Measurements from ENCODE around the gene VAV3.
"Not testable (repeated sequence)": the region's sequence is repeated elsewhere in the genome, so short reads cannot be mapped to it uniquely, and the experiment has no call there.

The VAV3 gene

GRCh38 chr1:107739651-107740050, 225.3 kb downstream of the VAV3 start:
- no peak for DNase-seq (ENCODE audit: low spot score)

- DNase-seq (ENCODE audit: low spot score), result peak; percentile 23
These were observed 225.8 kb downstream of the VAV3 start for GRCh38 chr1:107739201-107739600.

- DNase-seq (ENCODE audit: low spot score), result not testable (repeated sequence)
These were observed 231.6 kb downstream of the VAV3 start for GRCh38 chr1:107733401-107733800.

GRCh38 chr1:107727866-107728265, 237.1 kb downstream of the VAV3 start:
- DNase-seq (ENCODE audit: low spot score), result no peak

GRCh38 chr1:107726860-107727259, 238.1 kb downstream of the VAV3 start:
- no peak for DNase-seq (ENCODE audit: low spot score)

- no peak for DNase-seq (ENCODE audit: low spot score)
These were observed 240.3 kb downstream of the VAV3 start for GRCh38 chr1:107724648-107725047.

- not testable (repeated sequence) for DNase-seq (ENCODE audit: low spot score)
These were observed 244.8 kb downstream of the VAV3 start for GRCh38 chr1:107720210-107720609.

GRCh38 chr1:107710005-107710404, 255.0 kb downstream of the VAV3 start:
- DNase-seq (ENCODE audit: low spot score), result no peak

- DNase-seq (ENCODE audit: low spot score), result no peak
These were observed 257.9 kb downstream of the VAV3 start for GRCh38 chr1:107707111-107707510.

GRCh38 chr1:107706182-107706581, 258.8 kb downstream of the VAV3 start:
- no peak for DNase-seq (ENCODE audit: low spot score)

GRCh38 chr1:107704911-107705310, 260.1 kb downstream of the VAV3 start:
- no peak for DNase-seq (ENCODE audit: low spot score)

GRCh38 chr1:107702946-107703571, 261.9 kb downstream of the VAV3 start:
- DNase-seq (ENCODE audit: low spot score), result no peak

- DNase-seq (ENCODE audit: low spot score), result not testable (repeated sequence)
These were observed 264.3 kb downstream of the VAV3 start for GRCh38 chr1:107700651-107701050.

- DNase-seq (ENCODE audit: low spot score), result no peak
These were observed 266.8 kb downstream of the VAV3 start for GRCh38 chr1:107698161-107698560.

GRCh38 chr1:107695341-107695740, 269.6 kb downstream of the VAV3 start:
- no peak for DNase-seq (ENCODE audit: low spot score)

GRCh38 chr1:107692580-107693345, 272.2 kb downstream of the VAV3 start:
- DNase-seq (ENCODE audit: low spot score), result no peak

GRCh38 chr1:107691540-107691939, 273.4 kb downstream of the VAV3 start:
- DNase-seq (ENCODE audit: low spot score), result no peak

- DNase-seq (ENCODE audit: low spot score), result no peak
These were observed 274.5 kb downstream of the VAV3 start for GRCh38 chr1:107690491-107690890.

- no peak for DNase-seq (ENCODE audit: low spot score)
These were observed 275.2 kb downstream of the VAV3 start for GRCh38 chr1:107689733-107690132.

GRCh38 chr1:107689159-107689558, 275.8 kb downstream of the VAV3 start:
- DNase-seq (ENCODE audit: low spot score), result no peak

GRCh38 chr1:107687849-107688753, 276.9 kb downstream of the VAV3 start:
- no peak for DNase-seq (ENCODE audit: low spot score)

- no peak for DNase-seq (ENCODE audit: low spot score)
These were observed 281.3 kb downstream of the VAV3 start for GRCh38 chr1:107683683-107684082.
